K562 (cell line): ENCODE measurements around the gene GCNT2. TPM values are rescaled to one million over a fixed set of nuclear protein-coding genes. Genes with fewer than 3 reads are reported as not detected.
A peak's percentile ranks its signal among the peaks of the same experiment; 100 is the strongest.

Source experiments
- AFF1 ChIP-seq, 2 experiments: fragments of 450-650 bp; IDR thresholded peaks; 2 replicates each; pipeline ENCODE4 v1.6.1; 2018; ENCODE audit warnings: mild to moderate bottlenecking in 2 of 2, low read depth in 1 of 2; ENCODE audit not compliant: partially characterized antibody in 2 of 2
- CEBPB ChIP-seq: fragments of 450-650 bp; IDR thresholded peaks from 2 replicates; pipeline ENCODE4 v1.6.1; 2016; ENCODE audit warnings: missing genetic modification characterization, missing compliant biosample characterization
- EHMT2 ChIP-seq: fragments of 450-650 bp; IDR thresholded peaks from 2 replicates; pipeline ENCODE4 v1.6.1; 2018; ENCODE audit warnings: antibody characterized with exemption
- HDAC1 ChIP-seq, 2 experiments: fragments of 450-650 bp; IDR thresholded peaks; 2 replicates each; pipeline ENCODE4 v1.6.1; 2016 to 2017; ENCODE audit warnings: inconsistent platforms in 1 of 2, mild to moderate bottlenecking in 1 of 2, moderate library complexity in 1 of 2
- RCOR1 ChIP-seq, 2 experiments: IDR thresholded peaks; 2 replicates each; pipeline ENCODE4 v1.6.1; 2012; ENCODE audit warnings: low read depth in 2 of 2, low read length in 2 of 2, borderline replicate concordance in 1 of 2, improper control_type of control experiment in 1 of 2
- TEAD1 ChIP-seq, 2 experiments: fragments of 450-650 bp in 1 of 2; sonication (generic) in 1 of 2; formaldehyde crosslinking; IDR thresholded peaks; 2 replicates each; pipeline versions ENCODE4 v1.4.0 to v1.8.0; 2020 to 2022; ENCODE audit warnings: mild to moderate bottlenecking in 2 of 2, missing genetic modification reagents in 1 of 2
- polyA plus RNA-seq, 8 experiments: library from polyadenylated mRNA; depleted of rRNA in 4 of 8; stranded (reverse) in 5 of 8; unstranded in 3 of 8; fragments of >200 nt; fragmentation: Nextera tagmentation in 2 of 8; fragmentation: Illumina TruSeq in 1 of 8; extraction: Ambion mirVana in 2 of 8; extraction: Trizol in 1 of 8; gene quantifications; 2 replicates each; pipeline versions ENCODE4 v1.2.1 to v1.2.3, GENCODE V29; 2011 to 2014; ENCODE audit warnings: inconsistent platforms in 1 of 8, missing spikeins in 1 of 8
- total RNA-seq, 7 experiments: library from RNA; depleted of rRNA in 6 of 7; stranded (reverse); fragments of >200 nt in 6 of 7; fragmentation: Illumina TruSeq in 2 of 7; extraction: Trizol in 2 of 7; gene quantifications; 2 replicates each; pipeline versions ENCODE4 v1.2.1 to v1.2.3, GENCODE V29; 2011 to 2021; ENCODE audit warnings: low replicate concordance in 1 of 7
- TF ChIP-seq, protein P1 (sequence below): fragments of 450-650 bp; IDR thresholded peaks from 2 replicates; pipeline ENCODE4 v1.6.1; 2016; ENCODE audit warnings: low read depth

GCNT2 gene
- total and polyA plus RNA-seq, 9 of the 15 experiments (the other 6 are each of a cell fraction or from before 2014, with no cell fraction given), result 0.78 to 2.6 (median 1.6) TPM

DNA sequence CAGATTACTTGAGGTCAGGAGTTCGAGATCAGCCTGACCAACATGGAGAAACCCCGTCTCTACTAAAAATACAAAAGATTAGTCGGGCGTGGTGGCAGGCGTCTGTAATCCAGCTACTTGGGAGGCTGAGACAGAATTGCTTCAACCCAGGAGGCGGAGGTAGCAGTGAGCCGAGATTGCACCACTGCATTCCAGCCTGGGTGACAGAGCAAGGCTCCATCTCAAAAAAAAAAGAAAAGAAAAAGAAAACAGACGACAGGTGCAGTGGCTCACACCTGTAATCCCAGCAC is 1.8 kb upstream of the GCNT2 start (continued):
- TF ChIP-seq AFF1 (IDR thresholded peaks at IDR 0.05; ENCODE audit: low read depth in 1 of 2, partially characterized antibody in 2 of 2) (peak in 1 of 2 experiments; percentile 24), CEBPB (peak; percentile 40), TEAD1 (CRISPR knock-in tag; IDR thresholded peaks at IDR 0.05) (peak in 1 of 2 experiments; percentile 38; a peak in 1 of 4 replicates), HDAC1 (IDR thresholded peaks at IDR 0.05) (peak in 1 of 2 experiments; percentile 27; a peak in 2 of 4 replicates), RCOR1 (IDR thresholded peaks at IDR 0.05; ENCODE audit: borderline replicate concordance in 1 of 2, low read depth in 2 of 2, low read length in 2 of 2) (0 out of 4 replicates have a peak, but pooled peaks of 1 of the 2 experiments have one; percentile 7), EHMT2 (peak; percentile 12; the same call in 1 of the 2 replicates)
- TF ChIP-seq, protein P1, sequence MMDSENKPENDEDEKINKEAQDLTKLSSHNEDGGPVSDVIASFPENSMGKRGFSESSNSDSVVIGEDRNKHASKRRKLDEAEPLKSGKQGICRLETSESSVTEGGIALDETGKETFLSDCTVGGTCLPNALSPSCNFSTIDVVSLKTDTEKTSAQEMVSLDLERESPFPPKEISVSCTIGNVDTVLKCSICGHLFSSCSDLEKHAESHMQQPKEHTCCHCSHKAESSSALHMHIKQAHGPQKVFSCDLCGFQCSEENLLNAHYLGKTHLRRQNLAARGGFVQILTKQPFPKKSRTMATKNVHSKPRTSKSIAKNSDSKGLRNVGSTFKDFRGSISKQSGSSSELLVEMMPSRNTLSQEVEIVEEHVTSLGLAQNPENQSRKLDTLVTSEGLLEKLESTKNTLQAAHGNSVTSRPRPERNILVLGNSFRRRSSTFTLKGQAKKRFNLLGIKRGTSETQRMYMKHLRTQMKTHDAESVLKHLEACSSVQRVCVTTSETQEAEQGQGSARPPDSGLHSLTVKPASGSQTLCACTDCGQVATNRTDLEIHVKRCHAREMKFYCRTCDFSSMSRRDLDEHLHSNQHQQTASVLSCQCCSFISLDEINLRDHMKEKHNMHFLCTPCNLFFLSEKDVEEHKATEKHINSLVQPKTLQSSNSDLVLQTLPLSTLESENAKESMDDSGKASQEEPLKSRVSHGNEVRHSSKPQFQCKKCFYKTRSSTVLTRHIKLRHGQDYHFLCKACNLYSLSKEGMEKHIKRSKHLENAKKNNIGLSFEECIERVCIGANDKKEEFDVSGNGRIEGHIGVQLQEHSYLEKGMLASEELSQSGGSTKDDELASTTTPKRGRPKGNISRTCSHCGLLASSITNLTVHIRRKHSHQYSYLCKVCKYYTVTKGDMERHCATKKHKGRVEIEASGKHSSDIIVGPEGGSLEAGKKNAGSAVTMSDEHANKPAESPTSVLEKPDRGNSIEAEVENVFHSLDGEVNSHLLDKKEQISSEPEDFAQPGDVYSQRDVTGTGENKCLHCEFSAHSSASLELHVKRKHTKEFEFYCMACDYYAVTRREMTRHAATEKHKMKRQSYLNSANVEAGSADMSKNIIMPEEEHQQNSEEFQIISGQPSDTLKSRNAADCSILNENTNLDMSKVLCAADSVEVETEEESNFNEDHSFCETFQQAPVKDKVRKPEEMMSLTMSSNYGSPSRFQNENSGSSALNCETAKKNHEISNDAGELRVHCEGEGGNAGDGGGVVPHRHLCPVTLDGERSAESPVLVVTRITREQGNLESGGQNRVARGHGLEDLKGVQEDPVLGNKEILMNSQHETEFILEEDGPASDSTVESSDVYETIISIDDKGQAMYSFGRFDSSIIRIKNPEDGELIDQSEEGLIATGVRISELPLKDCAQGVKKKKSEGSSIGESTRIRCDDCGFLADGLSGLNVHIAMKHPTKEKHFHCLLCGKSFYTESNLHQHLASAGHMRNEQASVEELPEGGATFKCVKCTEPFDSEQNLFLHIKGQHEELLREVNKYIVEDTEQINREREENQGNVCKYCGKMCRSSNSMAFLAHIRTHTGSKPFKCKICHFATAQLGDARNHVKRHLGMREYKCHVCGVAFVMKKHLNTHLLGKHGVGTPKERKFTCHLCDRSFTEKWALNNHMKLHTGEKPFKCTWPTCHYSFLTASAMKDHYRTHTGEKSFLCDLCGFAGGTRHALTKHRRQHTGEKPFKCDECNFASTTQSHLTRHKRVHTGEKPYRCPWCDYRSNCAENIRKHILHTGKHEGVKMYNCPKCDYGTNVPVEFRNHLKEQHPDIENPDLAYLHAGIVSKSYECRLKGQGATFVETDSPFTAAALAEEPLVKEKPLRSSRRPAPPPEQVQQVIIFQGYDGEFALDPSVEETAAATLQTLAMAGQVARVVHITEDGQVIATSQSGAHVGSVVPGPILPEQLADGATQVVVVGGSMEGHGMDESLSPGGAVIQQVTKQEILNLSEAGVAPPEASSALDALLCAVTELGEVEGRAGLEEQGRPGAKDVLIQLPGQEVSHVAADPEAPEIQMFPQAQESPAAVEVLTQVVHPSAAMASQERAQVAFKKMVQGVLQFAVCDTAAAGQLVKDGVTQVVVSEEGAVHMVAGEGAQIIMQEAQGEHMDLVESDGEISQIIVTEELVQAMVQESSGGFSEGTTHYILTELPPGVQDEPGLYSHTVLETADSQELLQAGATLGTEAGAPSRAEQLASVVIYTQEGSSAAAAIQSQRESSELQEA, result peak; percentile 10; the same call in 1 of the 2 replicates
- TF ChIP-seq, all 486 proteins: peak for 13; not testable (repeated sequence) for 473
